GM23338 (cell line): ENCODE data around the gene AFF3. TPM values are rescaled to one million over a fixed set of nuclear protein-coding genes. Genes with fewer than 3 reads are reported as not detected.

Experiments
- ATAC-seq: fragments of 200-7000 bp; cut with Tn5 transposase; 3 replicates; pipeline ENCODE4 v1.9.1; 2020
- DNase-seq: peaks from one replicate; pipeline ENCODE4 v3.0.0-alpha.2; 2015; ENCODE audit warnings: low spot score
- H2AFZ ChIP-seq: fragments of 200-600 bp; sonication (generic); 2 replicates; pipeline ENCODE4 v1.8.0; 2016; ENCODE audit warnings: antibody characterized with exemption, mild to moderate bottlenecking, moderate library complexity
- H3F3A ChIP-seq: fragments of 200-600 bp; sonication (generic); replicated peaks from 2 replicates; pipeline ENCODE4 v1.8.0; 2017; ENCODE audit warnings: antibody characterized with exemption, mixed run types, low read depth
- H3K27ac ChIP-seq: fragments of 200-600 bp; sonication (generic); 2 replicates; pipeline ENCODE4 v1.6.1; 2016; ENCODE audit warnings: low read depth
- H3K27me3 ChIP-seq: fragments of 200-600 bp; sonication (generic); 2 replicates; pipeline ENCODE4 v1.8.0; 2016; ENCODE audit warnings: mild to moderate bottlenecking, mixed run types, moderate library complexity; ENCODE audit not compliant: insufficient read depth
- H3K36me3 ChIP-seq: fragments of 200-600 bp; sonication (generic); 2 replicates; pipeline ENCODE4 v1.8.0; 2016; ENCODE audit warnings: mild to moderate bottlenecking; ENCODE audit not compliant: insufficient read depth
- H3K4me1 ChIP-seq: fragments of 200-600 bp; sonication (generic); 2 replicates; pipeline ENCODE4 v1.8.0; 2016; ENCODE audit warnings: mild to moderate bottlenecking, moderate library complexity; ENCODE audit not compliant: insufficient read depth
- H3K4me2 ChIP-seq: fragments of 200-600 bp; sonication (generic); 2 replicates; pipeline ENCODE4 v1.7.1; 2017; ENCODE audit warnings: mixed run types
- H3K4me3 ChIP-seq: fragments of 200-600 bp; sonication (generic); 2 replicates; pipeline ENCODE4 v1.6.1; 2016; ENCODE audit warnings: mixed run types
- H3K79me2 ChIP-seq: fragments of 200-600 bp; sonication (generic); replicated peaks from 2 replicates; pipeline ENCODE4 v1.8.0; 2017; ENCODE audit warnings: mild to moderate bottlenecking; ENCODE audit not compliant: insufficient read depth
- H3K9me2 ChIP-seq: fragments of 200-600 bp; sonication (generic); 2 replicates; pipeline ENCODE4 v1.8.0; 2017; ENCODE audit not compliant: insufficient read depth
- H4K20me1 ChIP-seq: fragments of 200-600 bp; sonication (generic); replicated peaks from 2 replicates; pipeline ENCODE4 v1.8.0; 2017; ENCODE audit warnings: mild to moderate bottlenecking; ENCODE audit not compliant: insufficient read depth
- H3K27ac Mint-ChIP-seq: 2 replicates; pipeline ENCODE4 v1.8.0; 2020; ENCODE audit warnings: inconsistent platforms, mild to moderate bottlenecking, moderate library complexity, mixed read lengths
- H3K27me3 Mint-ChIP-seq: 3 replicates; pipeline ENCODE4 v1.8.0; 2022; ENCODE audit warnings: low read depth, mild to moderate bottlenecking, moderate library complexity, mixed read lengths, inconsistent platforms; ENCODE audit not compliant: insufficient read depth, poor library complexity
- H3K36me3 Mint-ChIP-seq: 3 replicates; pipeline ENCODE4 v1.8.0; 2021; ENCODE audit warnings: low read depth, mild to moderate bottlenecking, inconsistent platforms, moderate library complexity, mixed read lengths
- H3K4me1 Mint-ChIP-seq: 3 replicates; pipeline ENCODE4 v1.8.0; 2020; ENCODE audit warnings: mild to moderate bottlenecking, inconsistent platforms, mixed read lengths
- H3K4me3 Mint-ChIP-seq: 3 replicates; pipeline ENCODE4 v1.8.0; 2021; ENCODE audit warnings: moderate library complexity, mild to moderate bottlenecking, inconsistent platforms, mixed read lengths
- H3K9me3 Mint-ChIP-seq: 3 replicates; pipeline ENCODE4 v1.8.0; 2020; ENCODE audit warnings: moderate library complexity, mild to moderate bottlenecking, inconsistent platforms, mixed read lengths
- CREB1 ChIP-seq: fragments of 250-450 bp; sonication (Bioruptor Pico); IDR thresholded peaks from 2 replicates; pipeline ENCODE4 v1.5.0; 2020; ENCODE audit warnings: low read depth, mild to moderate bottlenecking, moderate library complexity
- CTCF ChIP-seq, 2 experiments: fragments of 200-600 bp in 1 of 2; sonication (generic) in 1 of 2; conservative IDR thresholded peaks; 2 replicates each; pipeline versions ENCODE4 v1.5.1 to v1.6.1; 2016 to 2017; ENCODE audit warnings: antibody characterized with exemption in 2 of 2, low read depth in 2 of 2, mild to moderate bottlenecking in 2 of 2, moderate library complexity in 1 of 2
- ETS1 ChIP-seq: IDR thresholded peaks from 2 replicates; pipeline ENCODE4 v1.6.1; 2016; ENCODE audit warnings: antibody characterized with exemption
- EZH2 ChIP-seq: fragments of 200-600 bp; sonication (generic); IDR thresholded peaks from one replicate; pipeline ENCODE4 v1.8.0; 2017; ENCODE audit warnings: antibody characterized with exemption, mild to moderate bottlenecking, low read depth; ENCODE audit not compliant: unreplicated experiment
- EZH2phosphoT487 ChIP-seq: fragments of 200-600 bp; sonication (generic); IDR thresholded peaks from one replicate; pipeline ENCODE4 v1.8.1; 2018; ENCODE audit warnings: antibody characterized with exemption; ENCODE audit not compliant: unreplicated experiment
- JUNB ChIP-seq: IDR thresholded peaks from one replicate; pipeline ENCODE4 v1.6.1; 2016; ENCODE audit warnings: antibody characterized with exemption; ENCODE audit not compliant: unreplicated experiment
- NANOG ChIP-seq: IDR thresholded peaks from 2 replicates; pipeline ENCODE4 v1.6.1; 2016; ENCODE audit warnings: antibody characterized with exemption, borderline replicate concordance
- POLR2AphosphoS5 ChIP-seq: IDR thresholded peaks from 2 replicates; pipeline ENCODE4 v1.6.1; 2016; ENCODE audit warnings: antibody characterized with exemption, low read depth
- REST ChIP-seq: IDR thresholded peaks from one replicate; pipeline ENCODE4 v1.6.1; 2018; ENCODE audit warnings: antibody characterized with exemption; ENCODE audit not compliant: unreplicated experiment
- STAT1 ChIP-seq: IDR thresholded peaks from one replicate; pipeline ENCODE4 v1.6.1; 2016; ENCODE audit warnings: antibody characterized with exemption; ENCODE audit not compliant: unreplicated experiment
- ZNF114 ChIP-seq: fragments of 250-450 bp; sonication (Bioruptor Pico); IDR thresholded peaks from 2 replicates; pipeline ENCODE4 v1.5.0; 2020; ENCODE audit warnings: mild to moderate bottlenecking, moderate library complexity
- ZNF331 ChIP-seq: fragments of 250-450 bp; sonication (Bioruptor Pico); IDR thresholded peaks from 2 replicates; pipeline ENCODE4 v1.5.0; 2020; ENCODE audit warnings: low read depth, mild to moderate bottlenecking, moderate library complexity
- ZNF462 ChIP-seq: fragments of 250-450 bp; sonication (Bioruptor Pico); IDR thresholded peaks from 2 replicates; pipeline ENCODE4 v1.5.0; 2020; ENCODE audit warnings: mild to moderate bottlenecking, moderate library complexity
- polyA plus RNA-seq: library from polyadenylated mRNA; unstranded; fragments of >200 nt; fragmentation: Nextera tagmentation; extraction: Ambion mirVana; gene quantifications from 2 replicates; pipeline ENCODE4 v1.2.1, GENCODE V29; 2016
- total RNA-seq: library from RNA; depleted of rRNA; stranded (reverse); fragments of >200 nt; shearing (Covaris generic); gene quantifications from 2 replicates; pipeline ENCODE4 v1.2.3, GENCODE V29; 2014

The AFF3 gene
- total and polyA plus RNA-seq, 2 experiments from 2014 or later = 0.73 to 1.4 TPM

GRCh38 chr2:99864561-99865553 lies 277.5 kb downstream of the AFF3 start:
- no peaks in the 10 kb centered on the region for H3K27me3 ChIP-seq
- H3K4me3 Mint-ChIP-seq = no peak overlapping the region
- DNase-seq (no peak), ATAC-seq (no peak)
- H3K36me3 Mint-ChIP-seq = no peaks in the 10 kb centered on the region
- no peak overlapping the region for H2AFZ ChIP-seq
- no peaks in the 10 kb centered on the region for H3K79me2 ChIP-seq
- no peak overlapping the region for H3K4me3 ChIP-seq
- H3K36me3 ChIP-seq = no peaks in the 10 kb centered on the region
- no peaks in the 10 kb centered on the region for H3K4me1 ChIP-seq
- H3K4me1 Mint-ChIP-seq = no peaks in the 10 kb centered on the region
- no peaks in the 10 kb centered on the region for H3F3A ChIP-seq
- H3K27ac ChIP-seq = no peak overlapping the region
- H3K27ac Mint-ChIP-seq = no peak overlapping the region
- no peaks in the 10 kb centered on the region for H3K9me3 Mint-ChIP-seq
- no peak overlapping the region for H3K4me2 ChIP-seq
- TF ChIP-seq CTCF (conservative IDR thresholded peaks at IDR 0.05; ENCODE audit: low read depth in 2 of 2) = no peak
- TF ChIP-seq EZH2 = no peak
- no peak for TF ChIP-seq STAT1
- TF ChIP-seq ZNF331 (CRISPR knock-in tag) = no peak
- TF ChIP-seq ETS1 = no peak
- no peak for TF ChIP-seq CREB1 (CRISPR knock-in tag)
- no peak for TF ChIP-seq ZNF462
- no peak for TF ChIP-seq EZH2phosphoT487
- no peak for TF ChIP-seq REST
- no peak for TF ChIP-seq JUNB
- no peak for TF ChIP-seq NANOG
- TF ChIP-seq POLR2AphosphoS5 = no peak
- TF ChIP-seq ZNF114 (CRISPR knock-in tag) = no peak
- H3K27me3 Mint-ChIP-seq = no peaks in the 10 kb centered on the region
- no peaks in the 10 kb centered on the region for H4K20me1 ChIP-seq
- peaks cover 6% of the 10 kb centered on the region for H3K9me2 ChIP-seq
